GM23338 (cell line): ENCODE results near the gene NPAT. TPM values are rescaled to one million over a fixed set of nuclear protein-coding genes. Genes with fewer than 3 reads are reported as not detected.

ENCODE experiments used
- ATAC-seq: fragments of 200-7000 bp; cut with Tn5 transposase; 3 replicates; pipeline ENCODE4 v1.9.1; 2020
- DNase-seq: peaks from one replicate; pipeline ENCODE4 v3.0.0-alpha.2; 2015; ENCODE audit warnings: low spot score
- H2AFZ ChIP-seq: fragments of 200-600 bp; sonication (generic); 2 replicates; pipeline ENCODE4 v1.8.0; 2016; ENCODE audit warnings: antibody characterized with exemption, mild to moderate bottlenecking, moderate library complexity
- H3F3A ChIP-seq: fragments of 200-600 bp; sonication (generic); replicated peaks from 2 replicates; pipeline ENCODE4 v1.8.0; 2017; ENCODE audit warnings: antibody characterized with exemption, mixed run types, low read depth
- H3K27ac ChIP-seq: fragments of 200-600 bp; sonication (generic); 2 replicates; pipeline ENCODE4 v1.6.1; 2016; ENCODE audit warnings: low read depth
- H3K27me3 ChIP-seq: fragments of 200-600 bp; sonication (generic); 2 replicates; pipeline ENCODE4 v1.8.0; 2016; ENCODE audit warnings: mild to moderate bottlenecking, mixed run types, moderate library complexity; ENCODE audit not compliant: insufficient read depth
- H3K36me3 ChIP-seq: fragments of 200-600 bp; sonication (generic); 2 replicates; pipeline ENCODE4 v1.8.0; 2016; ENCODE audit warnings: mild to moderate bottlenecking; ENCODE audit not compliant: insufficient read depth
- H3K4me1 ChIP-seq: fragments of 200-600 bp; sonication (generic); 2 replicates; pipeline ENCODE4 v1.8.0; 2016; ENCODE audit warnings: mild to moderate bottlenecking, moderate library complexity; ENCODE audit not compliant: insufficient read depth
- H3K4me2 ChIP-seq: fragments of 200-600 bp; sonication (generic); 2 replicates; pipeline ENCODE4 v1.7.1; 2017; ENCODE audit warnings: mixed run types
- H3K4me3 ChIP-seq: fragments of 200-600 bp; sonication (generic); 2 replicates; pipeline ENCODE4 v1.6.1; 2016; ENCODE audit warnings: mixed run types
- H3K79me2 ChIP-seq: fragments of 200-600 bp; sonication (generic); replicated peaks from 2 replicates; pipeline ENCODE4 v1.8.0; 2017; ENCODE audit warnings: mild to moderate bottlenecking; ENCODE audit not compliant: insufficient read depth
- H3K9me2 ChIP-seq: fragments of 200-600 bp; sonication (generic); 2 replicates; pipeline ENCODE4 v1.8.0; 2017; ENCODE audit not compliant: insufficient read depth
- H4K20me1 ChIP-seq: fragments of 200-600 bp; sonication (generic); replicated peaks from 2 replicates; pipeline ENCODE4 v1.8.0; 2017; ENCODE audit warnings: mild to moderate bottlenecking; ENCODE audit not compliant: insufficient read depth
- H3K27ac Mint-ChIP-seq: 2 replicates; pipeline ENCODE4 v1.8.0; 2020; ENCODE audit warnings: inconsistent platforms, mild to moderate bottlenecking, moderate library complexity, mixed read lengths
- H3K27me3 Mint-ChIP-seq: 3 replicates; pipeline ENCODE4 v1.8.0; 2022; ENCODE audit warnings: low read depth, mild to moderate bottlenecking, moderate library complexity, mixed read lengths, inconsistent platforms; ENCODE audit not compliant: insufficient read depth, poor library complexity
- H3K36me3 Mint-ChIP-seq: 3 replicates; pipeline ENCODE4 v1.8.0; 2021; ENCODE audit warnings: low read depth, mild to moderate bottlenecking, inconsistent platforms, moderate library complexity, mixed read lengths
- H3K4me1 Mint-ChIP-seq: 3 replicates; pipeline ENCODE4 v1.8.0; 2020; ENCODE audit warnings: mild to moderate bottlenecking, inconsistent platforms, mixed read lengths
- H3K4me3 Mint-ChIP-seq: 3 replicates; pipeline ENCODE4 v1.8.0; 2021; ENCODE audit warnings: moderate library complexity, mild to moderate bottlenecking, inconsistent platforms, mixed read lengths
- H3K9me3 Mint-ChIP-seq: 3 replicates; pipeline ENCODE4 v1.8.0; 2020; ENCODE audit warnings: moderate library complexity, mild to moderate bottlenecking, inconsistent platforms, mixed read lengths
- CTCF ChIP-seq, 2 experiments: fragments of 200-600 bp in 1 of 2; sonication (generic) in 1 of 2; conservative IDR thresholded peaks; 2 replicates each; pipeline versions ENCODE4 v1.5.1 to v1.6.1; 2016 to 2017; ENCODE audit warnings: antibody characterized with exemption in 2 of 2, low read depth in 2 of 2, mild to moderate bottlenecking in 2 of 2, moderate library complexity in 1 of 2
- EZH2phosphoT487 ChIP-seq: fragments of 200-600 bp; sonication (generic); IDR thresholded peaks from one replicate; pipeline ENCODE4 v1.8.1; 2018; ENCODE audit warnings: antibody characterized with exemption; ENCODE audit not compliant: unreplicated experiment
- JUNB ChIP-seq: IDR thresholded peaks from one replicate; pipeline ENCODE4 v1.6.1; 2016; ENCODE audit warnings: antibody characterized with exemption; ENCODE audit not compliant: unreplicated experiment
- NANOG ChIP-seq: IDR thresholded peaks from 2 replicates; pipeline ENCODE4 v1.6.1; 2016; ENCODE audit warnings: antibody characterized with exemption, borderline replicate concordance
- STAT1 ChIP-seq: IDR thresholded peaks from one replicate; pipeline ENCODE4 v1.6.1; 2016; ENCODE audit warnings: antibody characterized with exemption; ENCODE audit not compliant: unreplicated experiment
- ZNF114 ChIP-seq: fragments of 250-450 bp; sonication (Bioruptor Pico); IDR thresholded peaks from 2 replicates; pipeline ENCODE4 v1.5.0; 2020; ENCODE audit warnings: mild to moderate bottlenecking, moderate library complexity
- ZNF331 ChIP-seq: fragments of 250-450 bp; sonication (Bioruptor Pico); IDR thresholded peaks from 2 replicates; pipeline ENCODE4 v1.5.0; 2020; ENCODE audit warnings: low read depth, mild to moderate bottlenecking, moderate library complexity
- ZNF462 ChIP-seq: fragments of 250-450 bp; sonication (Bioruptor Pico); IDR thresholded peaks from 2 replicates; pipeline ENCODE4 v1.5.0; 2020; ENCODE audit warnings: mild to moderate bottlenecking, moderate library complexity
- polyA plus RNA-seq: library from polyadenylated mRNA; unstranded; fragments of >200 nt; fragmentation: Nextera tagmentation; extraction: Ambion mirVana; gene quantifications from 2 replicates; pipeline ENCODE4 v1.2.1, GENCODE V29; 2016
- total RNA-seq: library from RNA; depleted of rRNA; stranded (reverse); fragments of >200 nt; shearing (Covaris generic); gene quantifications from 2 replicates; pipeline ENCODE4 v1.2.3, GENCODE V29; 2014
- TF ChIP-seq, protein P1 (sequence below): IDR thresholded peaks from 2 replicates; pipeline ENCODE4 v1.6.1; 2016; ENCODE audit warnings: antibody characterized with exemption

The NPAT gene
- total and polyA plus RNA-seq, 2 experiments from 2014 or later, result 24.2 to 25.1 TPM

DNA sequence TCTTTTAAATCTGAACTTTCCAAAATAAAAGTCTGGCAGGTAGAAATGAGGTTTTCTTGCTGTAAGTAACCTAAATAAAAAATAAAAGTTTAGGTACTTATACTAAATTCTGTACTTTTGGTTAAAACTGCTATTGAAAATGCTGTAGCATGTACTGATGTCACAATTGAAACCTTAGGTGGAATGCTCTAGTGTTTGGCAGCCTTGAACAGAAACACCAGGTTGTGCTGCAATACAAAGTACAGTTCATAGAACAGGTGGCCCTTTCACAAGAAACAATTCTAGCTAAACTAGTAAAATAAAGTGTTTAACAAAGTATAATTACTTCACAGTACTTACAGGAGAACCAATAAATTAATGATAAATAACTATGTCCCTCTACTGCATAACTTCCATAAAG is 25.1 kb downstream of the NPAT start (continued):
- no peak for TF ChIP-seq ZNF462 (CRISPR knock-in tag)
- TF ChIP-seq EZH2phosphoT487, result no peak
- no peak for TF ChIP-seq ZNF331 (CRISPR knock-in tag)

GRCh38 chr11:108196901-108197300 is 25.5 kb downstream of the NPAT start:
- Histone ChIP-seq H3K79me2 (peaks cover 49% of the 10 kb centered on the region), H3K4me2 (no peak overlapping the region), H3K27me3 (no peaks in the 10 kb centered on the region), H2AFZ (no peak overlapping the region), H3K9me2 (no peaks in the 10 kb centered on the region), H3K4me1 (peaks cover 17% of the 10 kb centered on the region), H4K20me1 (peaks cover 18% of the 10 kb centered on the region; the same call in 1 of the 2 replicates), H3K4me3 (no peak overlapping the region), H3F3A (no peaks in the 10 kb centered on the region), H3K36me3 (peaks cover 13% of the 10 kb centered on the region), H3K27ac (no peak overlapping the region)
- ATAC-seq, result no peak
- peaks cover 2% of the 10 kb centered on the region for H3K27me3 Mint-ChIP-seq
- DNase-seq, result no peak
- H3K4me1 Mint-ChIP-seq, result peaks cover 13% of the 10 kb centered on the region; the same call in 2 of the 3 replicates
- no peak overlapping the region for H3K4me3 Mint-ChIP-seq
- peaks cover 51% of the 10 kb centered on the region for H3K36me3 Mint-ChIP-seq
- no peak overlapping the region for H3K27ac Mint-ChIP-seq
- H3K9me3 Mint-ChIP-seq, result no peaks in the 10 kb centered on the region
- TF ChIP-seq ZNF331 (CRISPR knock-in tag) (no peak), NANOG (no peak), JUNB (no peak), CTCF (conservative IDR thresholded peaks at IDR 0.05; ENCODE audit: low read depth in 2 of 2) (no peak), ZNF114 (no peak), STAT1 (no peak), EZH2phosphoT487 (no peak)
- TF ChIP-seq, protein P1, sequence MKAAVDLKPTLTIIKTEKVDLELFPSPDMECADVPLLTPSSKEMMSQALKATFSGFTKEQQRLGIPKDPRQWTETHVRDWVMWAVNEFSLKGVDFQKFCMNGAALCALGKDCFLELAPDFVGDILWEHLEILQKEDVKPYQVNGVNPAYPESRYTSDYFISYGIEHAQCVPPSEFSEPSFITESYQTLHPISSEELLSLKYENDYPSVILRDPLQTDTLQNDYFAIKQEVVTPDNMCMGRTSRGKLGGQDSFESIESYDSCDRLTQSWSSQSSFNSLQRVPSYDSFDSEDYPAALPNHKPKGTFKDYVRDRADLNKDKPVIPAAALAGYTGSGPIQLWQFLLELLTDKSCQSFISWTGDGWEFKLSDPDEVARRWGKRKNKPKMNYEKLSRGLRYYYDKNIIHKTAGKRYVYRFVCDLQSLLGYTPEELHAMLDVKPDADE, result no peak
